Stimulated activated CD4-positive, alpha-beta T cell treated with anti-CD3 and anti-CD28 coated beads, Interleukin-15, amount 100 ng/mL, for 48 hours (primary cell): ENCODE results near the gene CMTM3.
"Not testable (repeated sequence)": the region's sequence is repeated elsewhere in the genome, so short reads cannot be mapped to it uniquely, and the experiment has no call there.

ENCODE experiments used
- DNase-seq, 2 donors: peaks; one replicate each; pipeline ENCODE4 v3.0.0-alpha.2; 2020; ENCODE audit warnings: low read depth in 2 of 2

CMTM3 gene

DNA sequence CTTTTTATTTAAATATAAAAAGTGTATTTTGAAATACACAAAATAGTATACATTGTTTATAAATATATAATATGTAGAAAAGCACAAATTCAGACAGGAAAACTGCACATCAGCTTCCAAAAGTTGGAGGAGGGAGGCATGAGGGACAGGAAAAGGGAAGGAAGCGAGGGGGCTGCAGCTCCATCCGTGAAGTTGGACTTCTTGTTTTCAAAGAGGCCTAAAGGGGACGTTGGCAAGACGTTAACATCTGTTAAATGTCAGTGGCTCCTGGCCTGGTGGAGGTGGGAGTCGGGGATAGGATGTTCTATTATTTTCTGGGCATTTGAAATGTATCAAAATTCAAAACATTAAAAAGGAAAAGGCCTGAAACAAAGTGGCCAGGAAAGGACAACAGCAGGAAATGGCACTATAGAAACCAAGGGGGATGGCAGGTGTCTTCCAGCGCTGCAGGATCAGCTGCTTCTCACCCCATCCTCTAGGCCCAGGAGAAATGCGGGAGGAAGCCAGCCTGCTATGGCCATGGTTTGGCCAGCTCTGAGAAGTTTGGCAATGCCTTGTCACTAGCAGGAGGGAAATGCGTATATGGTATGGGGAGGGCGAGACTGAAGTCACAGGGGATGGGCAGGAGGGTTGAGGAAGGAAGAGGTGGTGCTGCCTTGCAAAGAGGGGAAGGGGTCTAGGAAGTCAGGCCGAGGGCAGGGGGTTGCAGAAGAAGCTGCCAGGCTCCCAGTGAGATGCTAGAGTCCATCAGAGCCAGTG is 18.8 kb upstream of the CMTM3 start:
- DNase-seq, result no peak

DNA sequence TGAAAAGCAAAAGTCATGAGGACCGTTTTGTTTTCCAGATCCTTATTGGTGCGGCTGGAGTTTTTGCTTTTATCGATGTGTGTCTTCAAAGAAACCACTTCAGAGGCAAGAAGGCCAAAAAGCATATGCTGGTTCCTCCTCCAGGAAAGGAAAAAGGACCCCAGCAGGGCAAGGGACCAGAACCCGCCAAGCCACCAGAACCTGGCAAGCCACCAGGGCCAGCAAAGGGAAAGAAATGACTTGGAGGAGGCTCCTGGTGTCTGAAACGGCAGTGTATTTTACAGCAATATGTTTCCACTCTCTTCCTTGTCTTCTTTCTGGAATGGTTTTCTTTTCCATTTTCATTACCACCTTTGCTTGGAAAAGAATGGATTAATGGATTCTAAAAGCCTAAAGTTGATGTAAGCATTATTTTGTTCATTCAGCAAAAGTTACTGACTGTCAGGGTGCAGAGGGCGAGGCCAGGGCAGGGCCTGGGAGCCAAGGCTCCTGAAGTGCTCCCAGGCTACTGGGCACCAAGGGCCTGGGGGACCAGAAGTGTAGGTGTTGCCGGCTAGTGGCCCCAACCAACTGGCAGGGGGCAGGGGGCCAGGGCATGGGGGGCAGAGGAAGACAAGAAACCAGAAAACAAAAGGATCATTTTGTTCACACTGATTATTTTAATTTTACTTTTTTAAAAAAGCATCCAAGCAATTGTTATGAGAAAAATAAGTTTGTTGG is 16.5 kb upstream of the CMTM3 start:
- no peak for DNase-seq

DNA sequence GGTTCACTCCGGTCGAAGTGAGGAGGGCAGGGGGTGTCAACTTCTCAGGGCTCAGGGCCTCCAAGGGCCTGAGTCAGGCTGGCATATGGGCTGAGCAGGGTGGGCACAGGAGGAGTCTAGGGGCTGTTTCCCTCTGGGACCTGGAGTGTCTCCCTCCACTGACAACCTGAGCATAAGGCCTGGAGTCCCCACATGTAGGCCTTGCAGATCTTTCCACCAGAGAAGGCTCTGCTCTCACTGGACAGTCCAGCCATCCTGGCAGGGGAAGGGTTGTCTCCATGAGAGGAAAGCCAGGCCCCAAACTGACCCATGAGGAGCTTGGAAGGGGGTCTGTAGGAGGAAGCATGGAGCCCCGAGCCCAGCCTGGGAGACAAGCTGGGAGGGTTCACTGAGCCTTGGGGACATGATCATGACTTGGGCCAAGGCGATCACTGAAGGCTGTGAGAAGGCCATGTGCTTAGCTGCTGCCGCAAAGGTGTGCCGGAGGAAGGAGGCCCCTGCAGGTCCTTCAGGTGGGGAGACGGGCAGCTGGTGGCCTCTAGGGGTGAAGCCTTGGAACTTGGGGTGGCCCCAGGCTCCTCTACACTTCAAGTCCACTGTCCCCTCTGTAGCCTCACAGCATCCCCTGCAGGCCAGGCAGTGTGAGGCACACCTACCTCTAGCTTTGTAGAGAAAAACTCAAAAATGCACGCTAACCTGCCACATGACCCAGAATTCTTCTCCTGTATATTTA is 15.4 kb upstream of the CMTM3 start:
- DNase-seq, result peak; percentile 52 to 53

DNA sequence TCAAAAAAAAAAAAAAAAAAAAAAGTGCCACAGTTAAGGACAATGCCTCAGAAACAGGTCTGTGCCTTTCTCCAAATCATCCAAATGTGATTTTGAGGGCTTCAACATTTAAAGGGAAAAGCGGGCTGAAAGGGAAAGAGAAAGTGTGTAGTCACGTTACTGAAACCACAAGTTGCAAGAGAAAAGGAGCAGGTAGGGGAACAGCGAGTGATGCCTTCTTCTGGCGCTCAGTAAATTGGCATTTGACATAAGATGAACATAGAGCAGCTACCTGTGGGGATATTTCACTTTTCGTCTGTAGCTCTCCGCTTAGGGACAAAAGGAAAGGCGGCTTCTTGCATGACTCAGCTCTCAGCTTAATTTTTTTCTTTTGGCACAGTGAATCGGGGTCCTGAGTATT is 14.2 kb upstream of the CMTM3 start:
- no peak for DNase-seq

DNA sequence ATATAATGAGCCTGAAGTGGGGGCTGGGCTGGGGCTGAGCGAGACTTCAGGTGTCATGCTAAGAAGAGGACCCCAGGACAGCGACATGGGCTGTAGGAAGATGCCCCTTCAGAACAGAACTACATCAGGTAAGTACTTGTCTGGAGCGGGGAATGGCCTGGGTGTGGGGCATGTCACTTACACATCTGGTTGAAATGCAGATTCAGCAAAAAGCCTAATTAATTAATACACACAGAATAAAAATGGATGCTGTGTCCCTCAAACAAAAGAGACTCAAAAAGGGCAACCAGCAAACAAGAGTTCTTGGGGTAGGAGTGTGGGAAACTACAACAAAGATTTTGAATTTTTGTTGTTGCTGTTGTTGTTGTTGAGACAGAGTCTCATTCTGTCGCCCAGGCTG is 13.5 kb upstream of the CMTM3 start:
- DNase-seq, result no peak

DNA sequence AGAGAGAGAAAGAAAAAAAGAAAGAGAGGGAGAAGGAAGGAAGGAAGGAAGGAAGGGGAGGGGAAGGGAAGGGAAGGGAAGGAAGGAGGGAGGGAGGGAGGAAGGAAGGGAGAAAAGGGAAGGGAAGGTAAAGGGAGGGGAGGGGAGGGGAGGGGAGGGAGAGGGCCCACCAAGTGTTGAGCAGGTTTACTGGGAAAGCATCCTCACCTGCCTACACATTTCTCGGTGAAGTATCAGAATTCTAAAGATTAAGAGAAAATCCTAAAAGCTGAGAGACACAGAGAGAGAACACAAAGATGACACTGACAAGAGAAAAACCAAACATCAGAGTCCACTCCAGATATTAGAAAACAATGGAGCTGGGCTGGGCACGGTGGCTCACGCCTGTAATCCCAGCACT is 12.3 kb upstream of the CMTM3 start:
- no peak for DNase-seq

DNA sequence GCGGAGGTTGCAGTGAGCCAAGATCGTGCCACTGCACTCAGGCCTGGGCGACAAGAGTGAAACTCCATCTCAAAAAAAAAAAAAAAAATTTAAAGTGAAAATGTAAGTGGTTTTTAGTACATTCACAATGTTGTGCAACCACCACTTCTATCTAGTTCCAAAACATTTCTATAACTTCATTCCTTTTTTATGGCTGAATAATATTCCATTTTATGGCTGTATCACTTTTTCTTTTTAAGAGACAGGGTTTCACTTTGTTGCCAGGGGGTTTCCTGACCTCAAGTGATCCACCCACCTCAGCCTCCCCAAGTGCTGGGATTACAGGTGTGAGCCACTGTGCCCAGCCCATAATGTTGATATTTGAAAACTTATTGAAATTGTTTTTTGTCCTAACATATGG is 11.7 kb upstream of the CMTM3 start:
- DNase-seq, result no peak

DNA sequence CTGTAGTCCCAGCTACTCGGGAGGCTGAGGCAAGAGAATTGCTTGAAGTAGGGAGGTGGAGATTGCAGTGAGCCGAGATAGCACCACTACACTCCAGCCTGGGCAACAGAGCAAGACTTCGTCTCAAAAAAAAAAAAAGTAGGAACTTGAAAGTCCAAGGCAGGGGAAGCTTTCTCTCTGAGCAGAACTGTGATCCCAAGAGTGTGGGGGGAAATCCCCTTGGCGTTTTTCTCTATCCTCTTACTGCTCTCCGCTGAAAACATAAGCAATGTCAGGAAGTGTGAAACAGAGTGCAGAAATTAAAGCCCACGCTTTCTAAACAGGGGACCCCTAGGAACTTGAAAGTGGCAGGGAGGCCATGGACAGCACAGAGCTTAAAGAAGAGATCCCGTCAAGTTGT is 9.8 kb upstream of the CMTM3 start:
- no peak for DNase-seq

DNA sequence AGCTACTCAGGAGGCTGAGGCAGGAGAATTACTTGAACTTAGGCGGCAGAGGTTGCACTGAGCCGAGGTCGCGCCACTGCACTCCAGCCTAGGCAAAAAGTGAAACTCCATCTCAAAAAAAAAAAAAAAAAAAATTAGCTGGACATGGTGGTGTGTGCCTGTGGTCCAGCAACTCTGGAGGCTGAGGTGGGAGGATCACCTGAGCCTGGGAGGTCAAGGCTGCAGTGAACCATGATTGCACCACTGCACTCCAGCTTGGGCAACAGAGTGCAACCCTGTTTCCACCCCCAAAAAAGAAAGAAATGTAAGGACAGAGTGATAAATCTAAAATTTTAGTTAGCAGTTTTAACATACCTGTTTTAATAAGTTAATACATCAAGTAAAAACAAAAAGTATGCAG is 7.9 kb upstream of the CMTM3 start:
- not testable (repeated sequence) for DNase-seq

DNA sequence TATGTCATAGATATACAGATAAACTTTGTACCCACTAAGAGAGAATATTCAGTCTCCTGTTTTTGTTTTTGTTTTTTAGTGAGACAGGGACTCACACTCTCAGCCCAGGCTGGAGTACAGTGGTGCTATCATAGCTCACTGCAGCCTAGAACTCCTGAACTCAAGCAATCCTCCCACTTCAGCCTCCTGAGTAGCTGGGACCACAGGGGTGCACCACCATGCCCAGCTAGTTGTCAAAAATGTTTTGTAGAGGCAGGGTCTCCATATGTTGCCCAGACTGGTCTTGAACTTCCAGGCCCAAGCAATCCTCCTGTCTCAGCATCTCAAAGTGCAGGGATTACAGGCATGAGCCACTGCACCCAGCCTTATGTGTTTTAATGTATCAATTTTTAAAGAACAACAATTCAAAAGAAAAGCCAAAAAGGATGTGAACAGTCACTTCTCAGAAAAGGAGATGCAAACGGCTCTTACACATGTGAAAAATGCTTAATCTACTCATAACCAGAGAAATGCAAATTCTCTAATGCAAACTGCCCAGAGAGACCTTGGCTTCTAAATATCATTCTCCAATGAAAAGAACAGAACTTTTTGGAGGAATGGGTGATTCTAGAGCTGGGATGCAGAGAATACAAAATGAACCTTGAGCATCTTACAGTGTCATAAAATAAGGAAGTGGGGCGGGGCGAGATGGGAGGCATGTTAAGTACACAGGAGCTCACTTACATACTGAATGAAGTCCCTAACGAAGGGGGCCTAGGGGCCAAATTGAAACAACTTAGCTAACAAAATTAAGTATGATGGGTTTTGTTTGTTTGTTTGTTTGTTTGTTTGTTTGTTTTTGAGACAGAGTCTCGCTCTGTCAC is 7.3 kb upstream of the CMTM3 start:
- no peak for DNase-seq

DNA sequence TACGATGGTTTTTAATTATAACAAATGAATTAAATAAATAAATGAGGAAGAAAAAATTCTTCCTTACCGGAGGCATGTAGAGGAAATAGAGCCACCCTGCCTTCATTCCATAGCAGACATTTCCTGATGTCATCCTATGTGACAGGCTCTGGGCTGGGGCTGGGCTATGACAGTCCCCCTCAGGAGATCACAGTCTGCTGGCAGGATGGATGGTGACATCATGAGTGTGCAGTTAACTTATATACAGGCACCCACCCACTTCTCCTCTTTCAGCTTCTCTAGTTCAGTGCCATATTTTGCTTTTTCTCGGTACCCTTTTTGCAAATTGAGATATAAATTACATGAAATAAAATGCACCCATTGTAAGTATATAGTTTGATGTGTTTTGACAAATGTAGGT is 6.4 kb upstream of the CMTM3 start:
- no peak for DNase-seq

DNA sequence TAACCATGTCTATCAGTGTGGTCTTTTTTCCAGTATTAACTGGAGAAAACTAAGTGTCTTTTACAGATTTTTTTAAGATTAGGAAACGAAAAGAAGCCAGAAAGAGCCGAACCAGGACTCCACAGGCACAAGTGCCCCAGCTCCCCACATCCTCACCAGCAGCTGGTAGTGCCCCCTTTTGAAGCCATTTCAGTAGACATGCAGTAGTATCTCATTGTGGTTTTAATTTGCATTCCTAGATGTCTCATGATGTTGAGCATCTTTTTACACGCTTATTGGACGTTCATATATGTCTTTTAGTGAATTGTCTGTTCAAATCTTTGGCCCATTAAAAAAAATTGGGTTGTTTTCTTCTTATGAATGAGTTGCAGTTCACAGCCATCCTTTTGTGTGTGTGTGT is 4.8 kb upstream of the CMTM3 start:
- no peak for DNase-seq

DNA sequence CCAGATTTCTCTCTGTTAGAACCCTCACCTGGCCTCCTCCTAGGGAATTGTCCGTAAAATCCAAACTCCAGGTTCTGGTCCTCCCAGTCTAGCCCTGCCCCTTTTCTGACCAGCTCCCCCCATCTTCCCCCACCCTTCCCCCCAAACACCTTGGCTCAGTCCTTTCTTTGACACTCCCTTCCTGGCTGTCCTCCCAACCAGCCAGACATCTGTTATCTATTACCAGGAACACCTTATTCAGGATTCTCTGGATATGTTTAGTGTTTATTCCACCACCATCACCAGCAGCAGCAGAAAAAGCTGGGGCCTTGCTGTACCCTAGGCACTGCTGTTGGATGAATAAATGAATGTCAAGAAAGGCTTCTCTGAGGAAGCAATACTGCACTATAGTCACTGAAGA is 4.0 kb upstream of the CMTM3 start:
- no peak for DNase-seq

DNA sequence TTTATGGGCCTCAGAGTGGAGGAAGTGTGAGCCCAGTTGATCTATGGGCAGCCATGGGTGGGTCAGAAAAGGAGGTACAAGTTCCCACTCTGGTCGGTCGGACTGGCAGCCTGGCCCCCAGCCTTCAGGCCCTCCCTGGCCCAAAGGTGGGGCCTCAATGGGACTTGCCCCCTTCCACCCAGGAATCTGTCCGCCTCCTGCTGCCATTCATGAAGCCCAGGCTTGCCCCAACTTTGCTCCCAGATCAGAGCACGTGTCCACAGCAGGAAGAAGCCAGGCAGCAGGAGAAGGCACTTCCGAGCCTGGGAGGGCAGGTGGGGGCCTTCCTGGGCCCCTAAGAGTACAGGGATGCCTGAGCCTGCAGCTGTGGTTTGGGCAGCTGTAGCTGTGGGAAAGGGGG is 3.0 kb upstream of the CMTM3 start:
- no peak for DNase-seq

DNA sequence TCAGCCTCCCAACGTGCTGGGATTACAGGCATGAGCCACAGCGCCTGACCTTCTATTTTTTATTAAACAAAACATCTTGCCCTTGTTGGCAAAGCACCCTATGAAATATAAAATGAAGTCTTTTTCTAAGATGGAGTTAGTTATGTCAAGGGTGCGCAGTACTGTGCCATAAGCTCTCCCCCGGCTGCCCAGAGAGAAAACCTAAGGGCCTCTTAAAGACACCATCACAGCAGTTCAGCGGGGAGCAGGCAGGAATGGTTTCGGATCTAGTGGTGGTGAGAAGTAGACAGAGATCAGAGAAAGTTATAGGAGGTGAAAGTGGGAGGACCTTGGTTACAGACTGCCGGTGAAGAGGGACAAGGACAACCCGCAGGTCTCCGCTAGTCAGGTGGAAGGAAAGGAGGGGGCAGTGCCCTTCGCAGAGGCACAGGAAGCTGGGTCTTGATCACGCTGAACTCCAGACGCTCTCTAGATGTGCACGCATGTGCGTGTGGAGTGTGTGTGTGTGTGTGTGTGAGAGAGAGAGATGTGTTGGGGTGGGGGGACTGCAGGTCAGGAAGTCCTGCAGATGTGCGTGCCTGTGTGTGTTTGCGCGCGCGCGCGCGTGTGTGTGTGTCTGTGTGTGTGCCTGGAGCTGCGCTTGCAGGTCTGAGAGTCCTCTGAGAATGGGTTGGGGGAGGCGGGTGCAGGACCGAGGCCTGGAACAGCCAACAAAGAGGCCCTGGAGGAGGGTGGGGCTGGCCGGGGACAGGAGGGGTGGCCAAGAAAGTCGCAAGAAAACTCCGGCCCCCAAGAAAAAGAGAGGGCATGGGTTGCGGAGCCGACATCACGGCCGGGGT is 748 bp upstream of the CMTM3 start:
- peak; percentile 45 to 50 for DNase-seq

DNA sequence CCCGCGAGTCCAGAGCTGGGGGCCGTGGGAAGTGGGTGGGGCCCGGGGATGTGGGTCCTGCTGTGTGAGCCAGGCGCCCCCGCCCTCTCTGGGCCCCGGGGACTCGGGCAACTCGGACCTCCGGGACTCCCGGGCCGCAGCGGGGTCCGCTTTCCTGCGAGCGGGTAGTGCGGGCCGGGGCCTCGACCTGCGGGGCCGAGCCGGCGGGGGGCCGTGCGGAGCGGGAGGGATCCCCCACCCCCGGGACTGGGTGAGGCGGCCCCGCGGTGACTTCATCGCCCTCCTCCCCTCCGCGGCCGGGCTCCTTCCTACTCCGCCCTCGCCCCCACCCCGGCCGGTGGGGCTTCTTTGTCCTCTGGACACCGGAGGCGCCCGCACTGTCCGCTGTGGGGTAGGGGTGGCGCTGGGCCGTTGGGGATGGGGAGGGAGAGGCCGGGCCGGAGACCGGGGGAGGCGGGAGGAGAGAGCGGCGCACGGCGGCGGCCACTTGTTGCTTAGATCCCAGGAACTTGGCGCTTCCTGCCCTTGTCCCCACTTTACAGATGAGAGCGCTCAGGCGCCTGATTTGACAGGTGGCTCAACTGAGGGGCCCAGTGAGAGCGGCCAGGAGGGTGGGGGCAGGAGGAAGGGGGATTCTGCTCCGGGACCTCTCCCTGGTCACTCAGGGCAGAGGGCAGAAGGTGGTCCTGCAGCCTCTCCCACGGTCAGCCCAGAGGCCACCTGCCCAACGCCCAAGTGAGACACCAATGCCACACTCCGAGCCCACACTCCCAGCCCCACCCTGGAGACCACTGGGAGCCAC is 874 bp downstream of the CMTM3 start:
- peak in 1 of 2 donors; percentile 14 for DNase-seq

DNA sequence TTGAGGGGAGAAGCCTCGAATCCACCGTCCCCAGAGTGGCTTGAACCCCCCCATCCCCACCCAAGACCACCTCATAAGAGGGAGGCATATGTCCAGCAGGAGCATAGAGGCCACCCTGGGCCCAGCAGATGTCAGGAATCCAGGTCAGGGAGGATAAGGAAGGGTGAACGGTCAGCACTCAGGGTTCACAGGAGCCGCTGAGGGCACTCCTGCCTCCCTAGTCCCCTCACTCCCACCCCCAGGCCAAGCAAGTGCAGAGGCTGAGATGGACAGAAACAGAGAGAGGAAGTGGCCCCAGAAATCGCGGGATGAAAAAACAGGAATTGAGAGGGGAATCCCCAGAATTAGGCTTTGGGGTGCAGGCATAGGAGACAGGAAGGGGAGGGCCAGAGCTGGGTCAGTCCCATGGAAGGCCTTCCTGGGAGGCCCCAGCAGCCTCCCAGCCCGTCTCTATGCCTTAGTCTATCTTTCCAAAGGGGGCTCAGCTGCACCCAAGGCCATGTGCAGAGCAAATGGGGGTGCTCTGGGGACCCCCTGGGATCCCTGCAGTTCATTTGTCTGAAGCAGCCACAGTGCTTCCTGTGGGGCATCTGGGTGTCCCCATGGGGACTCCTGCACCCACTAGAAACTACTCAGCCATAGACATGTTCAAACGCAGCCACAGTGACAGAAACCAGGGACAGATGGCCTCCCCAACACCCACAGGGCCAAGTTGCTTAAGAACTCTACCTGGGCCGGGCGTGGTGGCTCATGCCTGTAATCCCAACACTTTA is 1.7 kb downstream of the CMTM3 start:
- DNase-seq, result no peak

DNA sequence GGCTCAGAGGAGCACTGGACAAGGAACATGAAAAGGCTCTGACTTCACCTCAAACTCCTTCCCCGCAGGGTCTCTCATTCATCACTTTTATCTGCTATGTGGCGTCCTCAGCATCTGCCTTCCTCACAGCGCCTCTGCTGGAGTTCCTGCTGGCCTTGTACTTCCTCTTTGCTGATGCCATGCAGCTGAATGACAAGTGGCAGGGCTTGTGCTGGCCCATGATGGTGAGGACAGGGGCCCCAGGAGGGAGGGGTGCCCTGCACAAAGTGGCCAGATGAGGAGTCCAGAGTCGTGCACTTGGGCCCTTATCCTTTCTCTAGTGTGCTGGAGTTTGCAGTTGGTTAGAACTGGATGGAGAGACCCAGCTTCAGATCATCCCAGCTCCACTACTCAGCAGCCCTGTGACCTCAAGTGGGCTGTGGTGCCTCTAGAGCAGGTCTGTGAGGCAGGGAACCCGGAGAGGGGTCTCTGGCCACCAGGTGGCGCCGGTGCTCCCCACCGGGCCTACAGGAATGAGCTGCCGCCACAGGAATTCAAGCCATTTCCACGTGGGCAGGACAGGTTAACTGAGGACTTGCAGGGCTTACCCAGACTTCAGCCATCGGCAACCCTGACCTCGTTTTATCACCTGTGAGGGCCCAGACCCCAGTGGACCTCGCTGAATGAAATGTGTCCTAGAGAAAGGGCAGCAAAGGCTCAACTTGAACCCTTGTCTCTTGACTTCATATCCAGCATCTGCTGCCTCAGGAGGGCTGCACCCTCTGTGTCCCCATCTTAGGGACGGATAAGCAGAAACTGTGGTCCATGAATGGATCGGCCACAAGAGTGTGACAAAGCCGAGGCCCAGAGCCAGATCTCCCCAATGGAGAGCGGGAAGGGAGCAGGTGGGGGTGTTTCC is 4.0 kb downstream of the CMTM3 start:
- peak; percentile 75 to 84 for DNase-seq
